ENCODE results near the gene TEX22. TPM values are rescaled to one million over a fixed set of nuclear protein-coding genes. Genes with fewer than 3 reads are reported as not detected.

Gene TEX22
- total and polyA plus RNA-seq, 2 experiments from 2014 or later, result 0.21 TPM

DNA sequence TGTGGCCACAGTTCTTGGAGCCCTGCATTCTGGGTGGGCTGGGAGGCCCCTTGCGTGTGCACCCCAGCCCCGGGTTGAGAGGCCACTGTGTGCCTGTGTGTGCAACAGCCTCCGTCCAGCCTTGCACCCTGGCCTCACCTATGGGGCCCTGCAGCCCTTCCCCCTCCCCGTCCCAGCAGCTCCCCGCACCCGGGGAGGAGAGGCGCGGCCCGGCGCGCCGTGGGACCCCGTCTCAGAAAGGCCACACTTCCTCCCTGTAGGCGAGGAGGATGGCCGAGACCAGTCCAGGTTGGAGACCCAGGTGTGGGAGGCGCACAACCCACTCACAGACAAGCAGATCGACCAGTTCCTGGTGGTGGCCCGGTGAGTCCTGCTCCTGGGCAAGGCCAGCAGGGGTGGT, 59.7 kb downstream of the TEX22 start:
- H3K27ac Mint-ChIP-seq, result no peak overlapping the region
- no peaks in the 10 kb centered on the region; the same call in 2 of the 3 replicates for H3K9me3 Mint-ChIP-seq
- H3K79me2 ChIP-seq (replicated peaks; ENCODE audit: insufficient read depth), result no peaks in the 10 kb centered on the region
- peaks cover 13% of the 10 kb centered on the region for H3K27me3 Mint-ChIP-seq (ENCODE audit: insufficient read depth, low read depth, poor library complexity)
- 0 out of 2 replicates have a peak, but pooled peaks cover 7% of the 10 kb centered on the region for H3F3A ChIP-seq (replicated peaks; ENCODE audit: low read depth)
- H3K4me1 Mint-ChIP-seq, result no peaks in the 10 kb centered on the region
- H3K4me3 Mint-ChIP-seq, result no peak overlapping the region
- ATAC-seq (no peak), DNase-seq (ENCODE audit: low spot score) (no peak)
- H3K9me2 ChIP-seq (ENCODE audit: insufficient read depth), result no peaks in the 10 kb centered on the region
- H3K4me3 ChIP-seq, result no peak overlapping the region
- peaks cover 8% of the 10 kb centered on the region; the same call in 1 of the 2 replicates for H4K20me1 ChIP-seq (replicated peaks; ENCODE audit: insufficient read depth)
- H3K27me3 ChIP-seq (ENCODE audit: insufficient read depth), result no peaks in the 10 kb centered on the region
- H3K4me2 ChIP-seq, result no peak overlapping the region
- H3K4me1 ChIP-seq (ENCODE audit: insufficient read depth), result no peaks in the 10 kb centered on the region
- peaks cover 42% of the 10 kb centered on the region for H3K36me3 Mint-ChIP-seq (ENCODE audit: low read depth)
- TF ChIP-seq, protein P1, sequence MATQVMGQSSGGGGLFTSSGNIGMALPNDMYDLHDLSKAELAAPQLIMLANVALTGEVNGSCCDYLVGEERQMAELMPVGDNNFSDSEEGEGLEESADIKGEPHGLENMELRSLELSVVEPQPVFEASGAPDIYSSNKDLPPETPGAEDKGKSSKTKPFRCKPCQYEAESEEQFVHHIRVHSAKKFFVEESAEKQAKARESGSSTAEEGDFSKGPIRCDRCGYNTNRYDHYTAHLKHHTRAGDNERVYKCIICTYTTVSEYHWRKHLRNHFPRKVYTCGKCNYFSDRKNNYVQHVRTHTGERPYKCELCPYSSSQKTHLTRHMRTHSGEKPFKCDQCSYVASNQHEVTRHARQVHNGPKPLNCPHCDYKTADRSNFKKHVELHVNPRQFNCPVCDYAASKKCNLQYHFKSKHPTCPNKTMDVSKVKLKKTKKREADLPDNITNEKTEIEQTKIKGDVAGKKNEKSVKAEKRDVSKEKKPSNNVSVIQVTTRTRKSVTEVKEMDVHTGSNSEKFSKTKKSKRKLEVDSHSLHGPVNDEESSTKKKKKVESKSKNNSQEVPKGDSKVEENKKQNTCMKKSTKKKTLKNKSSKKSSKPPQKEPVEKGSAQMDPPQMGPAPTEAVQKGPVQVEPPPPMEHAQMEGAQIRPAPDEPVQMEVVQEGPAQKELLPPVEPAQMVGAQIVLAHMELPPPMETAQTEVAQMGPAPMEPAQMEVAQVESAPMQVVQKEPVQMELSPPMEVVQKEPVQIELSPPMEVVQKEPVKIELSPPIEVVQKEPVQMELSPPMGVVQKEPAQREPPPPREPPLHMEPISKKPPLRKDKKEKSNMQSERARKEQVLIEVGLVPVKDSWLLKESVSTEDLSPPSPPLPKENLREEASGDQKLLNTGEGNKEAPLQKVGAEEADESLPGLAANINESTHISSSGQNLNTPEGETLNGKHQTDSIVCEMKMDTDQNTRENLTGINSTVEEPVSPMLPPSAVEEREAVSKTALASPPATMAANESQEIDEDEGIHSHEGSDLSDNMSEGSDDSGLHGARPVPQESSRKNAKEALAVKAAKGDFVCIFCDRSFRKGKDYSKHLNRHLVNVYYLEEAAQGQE (IDR thresholded peaks at IDR 0.05; ENCODE audit: unreplicated experiment), result no peak
- TF ChIP-seq NANOG (IDR thresholded peaks at IDR 0.05; ENCODE audit: borderline replicate concordance) (no peak), POLR2AphosphoS5 (IDR thresholded peaks at IDR 0.05; ENCODE audit: low read depth) (no peak), CREB1 (CRISPR knock-in tag; IDR thresholded peaks at IDR 0.05; ENCODE audit: low read depth) (no peak), ZNF331 (CRISPR knock-in tag; IDR thresholded peaks at IDR 0.05; ENCODE audit: low read depth) (no peak), JUNB (IDR thresholded peaks at IDR 0.05; ENCODE audit: unreplicated experiment) (no peak), EZH2phosphoT487 (IDR thresholded peaks at IDR 0.05; ENCODE audit: unreplicated experiment) (no peak), STAT1 (IDR thresholded peaks at IDR 0.05; ENCODE audit: unreplicated experiment) (no peak), ZNF114 (CRISPR knock-in tag; IDR thresholded peaks at IDR 0.05) (no peak), EZH2 (IDR thresholded peaks at IDR 0.05; ENCODE audit: low read depth, unreplicated experiment) (no peak)
- TF ChIP-seq, protein P2, sequence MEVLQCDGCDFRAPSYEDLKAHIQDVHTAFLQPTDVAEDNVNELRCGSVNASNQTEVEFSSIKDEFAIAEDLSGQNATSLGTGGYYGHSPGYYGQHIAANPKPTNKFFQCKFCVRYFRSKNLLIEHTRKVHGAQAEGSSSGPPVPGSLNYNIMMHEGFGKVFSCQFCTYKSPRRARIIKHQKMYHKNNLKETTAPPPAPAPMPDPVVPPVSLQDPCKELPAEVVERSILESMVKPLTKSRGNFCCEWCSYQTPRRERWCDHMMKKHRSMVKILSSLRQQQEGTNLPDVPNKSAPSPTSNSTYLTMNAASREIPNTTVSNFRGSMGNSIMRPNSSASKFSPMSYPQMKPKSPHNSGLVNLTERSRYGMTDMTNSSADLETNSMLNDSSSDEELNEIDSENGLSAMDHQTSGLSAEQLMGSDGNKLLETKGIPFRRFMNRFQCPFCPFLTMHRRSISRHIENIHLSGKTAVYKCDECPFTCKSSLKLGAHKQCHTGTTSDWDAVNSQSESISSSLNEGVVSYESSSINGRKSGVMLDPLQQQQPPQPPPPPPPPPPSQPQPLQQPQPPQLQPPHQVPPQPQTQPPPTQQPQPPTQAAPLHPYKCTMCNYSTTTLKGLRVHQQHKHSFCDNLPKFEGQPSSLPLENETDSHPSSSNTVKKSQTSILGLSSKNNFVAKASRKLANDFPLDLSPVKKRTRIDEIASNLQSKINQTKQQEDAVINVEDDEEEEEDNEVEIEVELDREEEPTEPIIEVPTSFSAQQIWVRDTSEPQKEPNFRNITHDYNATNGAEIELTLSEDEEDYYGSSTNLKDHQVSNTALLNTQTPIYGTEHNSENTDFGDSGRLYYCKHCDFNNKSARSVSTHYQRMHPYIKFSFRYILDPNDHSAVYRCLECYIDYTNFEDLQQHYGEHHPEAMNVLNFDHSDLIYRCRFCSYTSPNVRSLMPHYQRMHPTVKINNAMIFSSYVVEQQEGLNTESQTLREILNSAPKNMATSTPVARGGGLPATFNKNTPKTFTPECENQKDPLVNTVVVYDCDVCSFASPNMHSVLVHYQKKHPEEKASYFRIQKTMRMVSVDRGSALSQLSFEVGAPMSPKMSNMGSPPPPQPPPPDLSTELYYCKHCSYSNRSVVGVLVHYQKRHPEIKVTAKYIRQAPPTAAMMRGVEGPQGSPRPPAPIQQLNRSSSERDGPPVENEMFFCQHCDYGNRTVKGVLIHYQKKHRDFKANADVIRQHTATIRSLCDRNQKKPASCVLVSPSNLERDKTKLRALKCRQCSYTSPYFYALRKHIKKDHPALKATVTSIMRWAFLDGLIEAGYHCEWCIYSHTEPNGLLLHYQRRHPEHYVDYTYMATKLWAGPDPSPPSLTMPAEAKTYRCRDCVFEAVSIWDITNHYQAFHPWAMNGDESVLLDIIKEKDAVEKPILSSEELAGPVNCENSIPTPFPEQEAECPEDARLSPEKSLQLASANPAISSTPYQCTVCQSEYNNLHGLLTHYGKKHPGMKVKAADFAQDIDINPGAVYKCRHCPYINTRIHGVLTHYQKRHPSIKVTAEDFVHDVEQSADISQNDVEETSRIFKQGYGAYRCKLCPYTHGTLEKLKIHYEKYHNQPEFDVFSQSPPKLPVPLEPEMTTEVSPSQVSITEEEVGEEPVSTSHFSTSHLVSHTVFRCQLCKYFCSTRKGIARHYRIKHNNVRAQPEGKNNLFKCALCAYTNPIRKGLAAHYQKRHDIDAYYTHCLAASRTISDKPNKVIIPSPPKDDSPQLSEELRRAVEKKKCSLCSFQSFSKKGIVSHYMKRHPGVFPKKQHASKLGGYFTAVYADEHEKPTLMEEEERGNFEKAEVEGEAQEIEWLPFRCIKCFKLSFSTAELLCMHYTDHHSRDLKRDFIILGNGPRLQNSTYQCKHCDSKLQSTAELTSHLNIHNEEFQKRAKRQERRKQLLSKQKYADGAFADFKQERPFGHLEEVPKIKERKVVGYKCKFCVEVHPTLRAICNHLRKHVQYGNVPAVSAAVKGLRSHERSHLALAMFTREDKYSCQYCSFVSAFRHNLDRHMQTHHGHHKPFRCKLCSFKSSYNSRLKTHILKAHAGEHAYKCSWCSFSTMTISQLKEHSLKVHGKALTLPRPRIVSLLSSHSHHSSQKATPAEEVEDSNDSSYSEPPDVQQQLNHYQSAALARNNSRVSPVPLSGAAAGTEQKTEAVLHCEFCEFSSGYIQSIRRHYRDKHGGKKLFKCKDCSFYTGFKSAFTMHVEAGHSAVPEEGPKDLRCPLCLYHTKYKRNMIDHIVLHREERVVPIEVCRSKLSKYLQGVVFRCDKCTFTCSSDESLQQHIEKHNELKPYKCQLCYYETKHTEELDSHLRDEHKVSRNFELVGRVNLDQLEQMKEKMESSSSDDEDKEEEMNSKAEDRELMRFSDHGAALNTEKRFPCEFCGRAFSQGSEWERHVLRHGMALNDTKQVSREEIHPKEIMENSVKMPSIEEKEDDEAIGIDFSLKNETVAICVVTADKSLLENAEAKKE (CRISPR knock-in tag; IDR thresholded peaks at IDR 0.05), result no peak
- TF ChIP-seq, protein P3, sequence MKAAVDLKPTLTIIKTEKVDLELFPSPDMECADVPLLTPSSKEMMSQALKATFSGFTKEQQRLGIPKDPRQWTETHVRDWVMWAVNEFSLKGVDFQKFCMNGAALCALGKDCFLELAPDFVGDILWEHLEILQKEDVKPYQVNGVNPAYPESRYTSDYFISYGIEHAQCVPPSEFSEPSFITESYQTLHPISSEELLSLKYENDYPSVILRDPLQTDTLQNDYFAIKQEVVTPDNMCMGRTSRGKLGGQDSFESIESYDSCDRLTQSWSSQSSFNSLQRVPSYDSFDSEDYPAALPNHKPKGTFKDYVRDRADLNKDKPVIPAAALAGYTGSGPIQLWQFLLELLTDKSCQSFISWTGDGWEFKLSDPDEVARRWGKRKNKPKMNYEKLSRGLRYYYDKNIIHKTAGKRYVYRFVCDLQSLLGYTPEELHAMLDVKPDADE (IDR thresholded peaks at IDR 0.05), result no peak
- H3K36me3 ChIP-seq (ENCODE audit: insufficient read depth), result 0 out of 2 replicates have a peak, but pooled peaks cover 3% of the 10 kb centered on the region
- H3K27ac ChIP-seq (ENCODE audit: low read depth), result no peak overlapping the region; the same call in 1 of the 2 replicates
- H2AFZ ChIP-seq, result no peak overlapping the region
